GM18508 (cell line): ENCODE data around the gene PEAR1.

Source experiments
- ATAC-seq: cut with Tn5 transposase; IDR thresholded peaks from one replicate; pipeline ENCODE4 v1.9.1; 2021; ENCODE audit warnings: moderate number of reproducible peaks; ENCODE audit not compliant: insufficient read depth, unreplicated experiment

PEAR1 gene

GRCh38 chr1:156953571-156953970 is 60.1 kb downstream of the PEAR1 start:
- no peak for ATAC-seq

DNA sequence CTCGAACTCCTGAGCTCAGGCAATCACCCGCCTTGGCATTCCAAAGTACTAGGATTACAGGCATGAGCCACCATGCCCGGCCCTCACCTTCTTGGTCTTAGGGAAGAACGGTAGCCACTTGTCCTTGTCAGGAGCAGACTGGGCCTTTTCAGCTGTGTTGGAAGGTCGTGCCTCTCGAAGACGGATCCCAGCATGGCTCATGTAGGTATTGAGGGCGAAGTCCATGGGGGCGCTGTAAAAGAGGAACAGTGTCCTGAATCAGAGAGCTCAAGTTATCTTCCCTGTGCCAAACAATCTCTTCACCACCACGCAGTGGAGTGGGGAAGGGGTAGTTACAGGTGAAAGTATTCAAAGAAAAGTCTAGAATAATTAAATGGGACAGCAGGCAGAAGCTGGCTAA is 62.8 kb downstream of the PEAR1 start:
- no peak for ATAC-seq

- no peak for ATAC-seq
These were observed 64.1 kb downstream of the PEAR1 start for GRCh38 chr1:156957634-156958033.

- ATAC-seq: no peak
These were observed 64.8 kb downstream of the PEAR1 start for GRCh38 chr1:156958247-156958714.

GRCh38 chr1:156959414-156959813 is 65.9 kb downstream of the PEAR1 start:
- no peak for ATAC-seq

- ATAC-seq: no peak
These were observed 66.4 kb downstream of the PEAR1 start for GRCh38 chr1:156959925-156960324.

DNA sequence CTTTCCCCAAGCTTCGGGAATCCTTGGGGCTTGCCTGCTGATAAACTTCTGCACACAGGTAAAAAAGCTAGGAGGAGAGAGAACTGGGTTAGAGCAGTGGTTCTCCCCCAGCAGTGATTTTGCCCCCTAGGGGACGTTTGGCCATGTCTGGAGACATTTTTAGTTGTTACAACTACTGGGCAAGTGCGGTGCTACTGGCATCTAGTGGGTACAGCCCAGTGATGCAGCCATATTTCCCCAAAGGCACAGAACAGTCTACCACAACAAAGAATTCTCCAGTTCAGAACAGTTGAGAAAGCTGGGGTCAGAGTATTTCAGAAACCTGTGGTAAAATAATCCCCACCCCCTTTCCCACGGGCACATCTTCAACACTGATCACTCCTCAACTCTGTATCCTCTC is 68.2 kb downstream of the PEAR1 start:
- ATAC-seq: no peak

- ATAC-seq: no peak
These were observed 70.1 kb downstream of the PEAR1 start for GRCh38 chr1:156963621-156964020.

DNA sequence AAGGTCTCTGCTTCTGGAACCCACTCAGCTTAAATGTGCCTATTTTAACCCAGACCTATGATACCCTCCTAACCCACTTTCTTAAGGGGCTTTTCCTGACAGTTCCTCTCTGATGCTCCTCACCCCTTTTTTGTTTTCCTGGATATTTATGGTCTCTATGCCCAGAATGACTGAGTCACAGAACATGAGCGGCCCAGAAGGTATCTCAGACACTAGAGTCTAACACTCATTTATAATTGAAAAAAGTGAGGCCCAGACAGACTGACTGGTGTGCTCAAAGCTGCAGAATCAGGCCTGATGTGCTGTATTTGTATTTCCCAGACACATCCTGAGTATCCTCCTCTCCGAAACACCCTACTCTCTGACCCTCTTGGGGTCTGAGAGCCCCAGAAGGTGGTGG is 70.9 kb downstream of the PEAR1 start:
- ATAC-seq: no peak
